NCI-H460 (cell line): ENCODE results near the gene CCDC91. TPM values are rescaled to one million over a fixed set of nuclear protein-coding genes. Genes with fewer than 3 reads are reported as not detected.
"Not testable (repeated sequence)": the region's sequence is repeated elsewhere in the genome, so short reads cannot be mapped to it uniquely, and the experiment has no call there.

Experiments
- DNase-seq: peaks from one replicate; pipeline ENCODE4 v3.0.0-alpha.2; 2016; ENCODE audit warnings: low read depth; ENCODE audit errors: extremely low read depth
- total RNA-seq: library from RNA; depleted of rRNA; stranded (reverse); fragments of >200 nt; shearing (Covaris generic); gene quantifications from 2 replicates; pipeline ENCODE4 v1.2.3, GENCODE V29; 2014

CCDC91 gene
- total RNA-seq, 1 experiment from 2014 or later, result 20.2 TPM

DNA sequence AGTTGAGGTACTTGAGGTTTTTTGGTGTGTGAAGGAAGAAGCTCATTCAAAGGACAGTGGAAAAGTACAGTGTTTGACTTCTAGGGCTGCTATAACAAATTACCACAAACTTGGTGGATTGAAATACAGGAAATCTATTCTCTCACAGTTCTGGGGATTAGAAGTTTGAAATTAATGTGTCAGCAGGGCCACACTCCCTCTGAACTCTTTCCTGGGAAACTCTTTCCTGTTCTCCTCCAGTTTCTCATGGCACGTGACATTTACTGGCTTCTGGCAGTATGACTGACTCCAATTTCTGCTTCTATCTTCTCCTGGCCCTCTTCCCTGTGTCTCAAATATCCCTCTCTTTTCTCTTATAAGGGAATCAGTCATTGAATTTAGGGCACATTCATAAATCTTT lies 160.2 kb downstream of the CCDC91 start:
- no peak for DNase-seq

DNA sequence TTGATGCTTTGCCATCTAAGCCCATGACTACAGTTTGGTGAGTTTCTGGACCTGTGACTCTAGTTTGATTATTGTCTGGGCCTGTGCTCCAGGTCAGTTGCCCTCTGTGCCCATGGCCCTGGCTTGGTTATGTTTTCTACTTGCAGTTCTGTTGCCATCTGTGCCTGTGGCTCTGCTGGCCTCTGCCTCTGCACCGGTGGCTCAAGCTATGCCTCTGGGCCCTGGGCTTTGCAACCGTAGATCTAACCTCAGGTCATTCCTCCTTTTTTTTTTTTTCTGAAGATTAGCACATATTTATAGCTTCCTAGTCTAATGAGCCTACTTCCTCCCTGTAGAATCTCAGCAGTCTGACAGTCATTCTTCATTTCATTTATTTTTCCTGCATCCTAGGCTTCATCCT lies 161.2 kb downstream of the CCDC91 start:
- no peak for DNase-seq

DNA sequence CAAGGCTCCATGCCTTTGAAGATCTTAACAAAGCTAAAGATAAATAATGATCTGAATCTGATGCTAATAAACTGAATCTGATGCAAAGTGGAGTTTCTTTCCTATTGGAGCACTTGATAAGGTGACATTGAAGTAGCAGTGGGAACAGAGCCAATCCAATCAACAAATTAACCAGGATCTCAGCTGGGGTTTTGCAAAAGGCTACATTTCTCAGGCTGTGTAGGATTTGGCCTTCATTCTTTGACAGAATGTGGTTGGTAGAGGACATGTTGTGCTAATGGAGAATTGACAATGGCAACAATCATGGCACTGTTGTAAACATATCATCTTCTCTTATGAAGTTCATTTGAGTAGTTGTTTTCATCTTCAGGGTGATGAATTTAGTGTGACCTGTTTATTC lies 164.9 kb downstream of the CCDC91 start:
- no peak for DNase-seq

DNA sequence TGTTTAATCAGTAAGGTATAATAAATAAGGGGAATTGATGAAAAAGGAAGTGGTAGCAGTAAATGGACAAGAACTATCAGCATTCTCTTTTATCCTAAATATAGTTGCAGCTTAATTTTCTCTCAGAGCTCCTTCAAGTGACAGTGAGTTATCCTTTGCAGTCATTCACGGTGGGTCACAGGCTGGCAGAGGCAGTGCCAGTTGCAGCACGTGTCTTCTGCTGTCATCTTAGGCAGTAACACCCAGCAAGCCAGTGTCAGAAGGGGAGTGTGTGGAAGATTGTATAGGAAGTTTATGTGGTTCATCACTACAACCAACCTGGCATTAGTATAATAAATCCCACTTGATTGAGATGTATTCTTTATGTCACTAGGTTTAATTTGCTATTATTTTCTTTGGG lies 170.0 kb downstream of the CCDC91 start:
- DNase-seq, result no peak

DNA sequence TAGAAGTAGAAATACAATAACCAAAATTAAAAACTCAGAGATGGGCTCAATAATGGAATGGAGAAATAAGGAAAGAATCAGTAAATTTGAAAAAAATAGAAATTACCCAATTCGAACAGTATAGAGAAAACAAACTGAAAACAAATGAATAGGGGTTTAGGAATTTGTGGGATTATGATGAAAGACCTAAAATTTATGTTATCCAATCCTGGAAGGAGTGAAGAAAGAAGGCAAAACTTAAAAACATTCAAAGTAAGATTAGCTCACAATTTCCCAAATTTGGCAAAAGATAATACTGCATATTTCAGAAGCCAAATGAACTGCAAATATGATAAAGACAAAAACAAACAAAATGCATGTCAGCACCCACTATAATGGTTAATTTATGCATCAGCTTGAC lies 177.1 kb downstream of the CCDC91 start:
- DNase-seq, result no peak

DNA sequence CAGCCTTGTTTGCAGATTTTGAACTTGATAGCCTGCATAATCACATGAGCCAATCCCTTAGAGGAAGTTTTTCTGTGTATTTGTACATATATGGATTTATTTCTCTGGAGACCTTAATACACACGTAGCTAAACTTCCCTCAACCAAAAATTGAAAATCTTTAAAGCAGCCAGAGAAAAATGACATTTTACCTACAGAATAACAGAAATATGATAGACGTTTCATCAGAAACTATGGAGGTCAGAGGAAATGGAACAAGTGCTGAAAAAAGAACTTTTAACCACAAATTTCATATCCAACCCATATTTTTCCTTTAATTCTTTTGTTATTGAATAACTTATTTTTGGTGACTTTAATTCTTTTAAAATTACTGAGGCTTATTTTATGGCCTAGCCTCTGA lies 177.7 kb downstream of the CCDC91 start:
- DNase-seq, result no peak

DNA sequence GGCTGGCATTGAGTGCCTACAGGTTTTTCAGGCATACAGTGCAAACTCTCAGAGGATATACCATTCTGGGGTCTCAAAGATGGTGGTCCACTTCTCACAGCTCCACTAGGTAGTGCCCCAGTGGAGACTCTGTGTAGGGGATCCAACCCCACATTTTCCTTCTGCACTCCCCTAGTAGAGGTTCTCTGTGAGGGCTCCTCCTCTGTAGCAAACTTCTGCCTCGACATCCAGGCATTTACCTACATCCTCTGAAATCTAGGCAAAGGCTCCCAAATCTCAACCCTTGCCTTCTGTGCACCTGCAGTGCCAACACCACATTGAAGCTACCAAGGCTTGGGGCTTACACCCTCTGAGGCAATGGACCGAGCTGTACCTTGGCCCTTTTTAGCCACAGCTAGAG lies 179.2 kb downstream of the CCDC91 start:
- DNase-seq, result no peak

DNA sequence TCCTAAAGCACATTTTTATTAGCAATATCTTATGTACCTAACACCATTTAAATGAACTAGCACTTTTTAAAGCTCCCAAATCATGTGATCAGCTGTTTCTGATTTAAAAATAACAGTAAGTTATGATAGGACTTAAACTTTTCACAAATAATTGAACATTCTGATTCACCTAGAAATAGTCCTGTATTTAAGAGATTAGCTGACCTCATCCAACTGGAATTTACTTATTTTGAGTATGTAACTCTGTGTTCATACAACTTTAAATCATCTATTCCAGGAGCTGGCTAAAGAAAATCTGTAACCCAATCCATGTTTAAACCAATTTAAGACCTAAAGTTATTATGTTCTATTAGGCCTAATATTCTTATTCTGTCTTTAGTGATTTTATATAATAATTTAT lies 184.3 kb downstream of the CCDC91 start:
- no peak for DNase-seq

DNA sequence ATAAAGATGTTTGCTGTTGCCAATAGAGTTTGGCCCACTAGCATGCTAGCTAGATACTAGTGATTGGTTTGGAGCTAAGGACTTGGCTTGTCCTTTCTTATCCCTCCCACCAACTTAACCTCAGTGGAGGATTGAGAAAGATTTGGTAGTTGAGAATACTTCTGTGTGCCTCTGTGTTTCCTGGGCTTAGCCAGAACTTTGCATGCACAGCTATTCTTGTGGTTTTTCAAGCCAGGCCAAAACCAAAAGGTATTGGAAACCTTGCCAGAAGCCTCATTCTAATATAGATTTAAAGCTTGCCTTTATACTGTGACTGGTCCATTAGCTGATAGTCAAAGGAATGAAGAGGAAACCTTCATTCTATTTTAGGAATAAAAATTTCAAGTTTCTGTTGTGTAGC lies 188.5 kb downstream of the CCDC91 start:
- no peak for DNase-seq

DNA sequence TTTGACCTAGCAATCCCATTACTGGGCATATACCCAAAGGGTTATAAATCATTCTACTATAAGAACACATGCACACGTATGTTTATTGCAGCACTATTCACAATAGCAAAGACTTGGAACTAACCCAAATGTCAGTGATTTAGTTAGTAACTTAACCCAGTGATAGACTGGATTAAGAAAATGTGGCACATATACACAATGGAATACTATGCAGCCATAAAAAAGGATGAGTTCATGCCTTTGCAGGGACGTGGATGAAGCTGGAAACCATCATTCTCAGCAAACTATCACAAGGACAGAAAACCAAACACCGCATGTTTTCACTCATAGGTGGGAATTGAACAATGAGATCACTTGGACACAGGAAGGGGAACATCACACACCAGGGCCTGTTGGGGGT lies 189.5 kb downstream of the CCDC91 start:
- not testable (repeated sequence) for DNase-seq

DNA sequence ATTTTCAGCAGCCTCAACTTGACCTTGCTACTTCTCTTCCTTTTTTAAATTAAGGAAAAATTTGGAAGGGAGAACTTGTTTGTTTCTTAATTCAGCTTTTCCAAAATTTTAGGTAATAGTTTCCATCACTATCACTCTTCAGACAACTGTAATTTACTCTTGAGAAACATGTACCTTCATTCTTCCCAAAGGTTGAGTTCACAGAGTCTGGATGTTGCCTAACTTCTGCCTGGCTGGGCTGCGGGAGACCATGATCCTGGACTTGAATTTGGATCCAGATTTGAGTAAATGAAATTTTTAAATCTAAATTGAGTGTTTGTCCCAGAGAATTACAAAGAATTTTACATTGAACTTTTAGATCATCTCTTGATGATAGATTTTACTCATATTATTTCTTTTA lies 193.1 kb downstream of the CCDC91 start:
- DNase-seq, result no peak

DNA sequence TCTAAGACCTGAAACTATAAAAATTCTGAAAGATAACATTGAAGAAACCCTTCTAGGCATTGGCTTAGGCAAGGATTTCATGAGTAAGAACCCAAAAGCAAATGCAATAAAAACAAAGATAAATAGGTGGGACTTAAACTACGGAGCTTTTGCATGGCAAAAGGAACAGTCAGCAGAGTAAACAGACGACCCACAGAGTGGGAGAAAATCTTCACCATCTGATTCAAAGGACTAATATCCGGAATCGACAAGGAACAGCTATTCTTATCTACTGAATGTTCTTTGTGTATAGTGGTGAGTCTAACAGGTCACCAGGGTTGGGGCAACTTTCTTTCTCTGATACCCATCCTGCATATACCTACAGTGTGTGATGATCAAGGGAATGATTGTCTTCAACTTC lies 198.6 kb downstream of the CCDC91 start:
- DNase-seq, result no peak

DNA sequence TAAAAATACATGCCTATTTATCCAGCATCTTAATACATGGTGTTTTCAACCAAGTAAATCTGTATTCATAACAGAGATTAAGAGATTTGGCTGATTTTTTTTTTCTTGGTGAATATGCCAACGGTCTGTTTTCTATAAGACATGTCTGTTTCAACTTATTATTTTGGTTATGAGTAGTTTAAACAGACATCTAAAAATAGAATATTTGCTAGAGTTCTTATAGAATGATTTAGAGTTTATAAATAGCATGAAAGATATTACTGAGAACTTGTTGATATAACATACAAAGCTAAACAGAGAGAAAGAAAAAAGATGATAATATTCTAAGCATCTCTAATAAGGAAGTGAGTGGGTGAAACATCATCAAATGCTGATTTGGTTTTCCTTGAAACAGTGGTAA lies 199.9 kb downstream of the CCDC91 start:
- no peak for DNase-seq

DNA sequence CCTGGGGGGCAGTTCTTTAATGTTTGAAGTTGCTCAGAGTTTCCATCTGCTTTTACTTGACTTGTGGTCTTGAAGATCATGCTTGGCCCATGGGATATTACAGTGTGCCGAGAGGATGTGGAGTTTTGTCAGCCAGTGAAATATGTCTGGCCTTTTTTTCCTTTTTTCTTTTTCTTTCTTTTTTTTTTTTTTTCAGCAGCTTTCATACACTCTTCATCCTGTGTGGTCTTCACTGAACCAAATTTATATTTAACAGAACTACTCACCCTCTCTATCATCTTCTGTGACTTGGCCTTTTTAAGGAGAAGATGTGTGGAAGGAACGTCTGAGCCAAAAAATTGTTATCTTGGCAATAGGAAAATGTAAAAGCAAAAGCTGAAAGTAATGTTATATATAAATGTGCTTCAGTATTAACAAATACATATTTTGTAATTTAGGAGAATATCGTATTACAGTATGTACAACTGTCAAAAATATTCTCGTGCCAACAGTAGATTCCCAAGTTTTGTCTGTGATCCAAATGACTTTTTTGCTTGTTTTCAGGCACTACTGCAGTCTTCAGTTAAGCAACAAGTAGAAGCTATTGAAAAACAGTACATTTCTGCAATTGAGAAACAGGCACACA lies 200.6 kb downstream of the CCDC91 start:
- no peak for DNase-seq

DNA sequence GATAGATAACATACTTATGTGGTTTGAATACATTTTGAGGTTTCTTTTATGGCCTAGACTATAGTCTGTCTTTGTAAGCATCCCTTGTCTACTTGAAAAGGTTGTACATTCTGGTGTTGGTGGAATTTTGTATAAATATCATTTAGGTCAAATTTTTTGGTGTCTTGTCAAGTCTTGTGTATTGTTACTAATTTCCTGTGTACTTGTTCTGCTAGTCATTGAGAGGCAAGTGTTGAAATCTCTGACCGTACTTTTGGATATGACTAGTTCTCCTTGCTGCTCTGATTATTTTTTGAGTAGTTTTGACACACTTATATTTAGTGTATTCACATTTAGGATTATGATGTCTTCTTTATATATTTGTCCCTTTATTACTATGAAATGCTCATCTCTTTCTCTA lies 219.6 kb downstream of the CCDC91 start:
- DNase-seq, result no peak

DNA sequence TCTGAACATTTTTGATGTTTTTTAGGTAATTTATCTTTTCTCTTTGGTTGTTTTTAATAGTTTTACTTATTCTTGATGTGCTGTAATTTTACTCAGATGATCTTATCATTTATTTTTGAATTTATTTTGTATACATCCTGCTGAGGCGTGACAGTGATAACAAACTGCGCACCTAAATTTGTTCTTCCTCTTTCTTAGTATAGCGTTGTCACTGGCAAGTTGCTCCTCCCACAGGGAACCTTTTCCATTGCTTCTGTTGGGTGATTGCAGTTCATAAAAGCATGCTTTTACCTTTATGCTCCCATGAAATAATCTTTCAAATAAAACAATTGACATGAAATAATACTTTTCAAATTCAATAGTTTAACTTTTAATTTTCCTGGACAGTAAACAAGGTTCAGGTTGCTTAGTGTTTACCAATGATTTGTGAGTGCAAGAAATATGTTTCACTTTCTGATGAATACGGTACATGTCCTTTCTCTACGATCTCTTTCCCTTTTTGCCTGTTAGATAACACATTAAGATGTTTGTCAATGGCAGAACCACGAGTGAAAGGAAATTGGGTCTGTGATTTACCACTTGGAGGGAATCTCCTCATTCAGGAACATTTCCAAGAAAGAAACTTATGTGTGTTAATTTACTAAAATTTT lies 223.3 kb downstream of the CCDC91 start:
- DNase-seq, result no peak

DNA sequence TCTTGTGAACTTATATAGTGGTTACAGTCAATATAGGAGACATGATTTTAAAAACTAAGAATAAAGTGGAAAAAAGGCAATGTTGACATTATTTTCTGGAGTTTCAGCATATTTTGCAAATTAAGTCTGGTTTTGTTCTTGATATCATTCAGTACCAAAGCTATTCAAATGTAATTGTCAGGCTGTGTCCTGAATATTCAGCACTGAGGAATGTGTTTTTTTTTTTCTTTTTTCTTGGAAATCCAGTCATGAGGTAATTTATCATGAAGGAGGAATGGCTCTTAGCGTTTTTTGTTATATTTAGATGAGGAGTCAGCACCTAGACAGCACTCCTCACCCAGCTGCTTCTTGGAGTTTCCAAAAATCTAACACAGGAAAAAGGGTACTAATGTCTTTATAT lies 225.5 kb downstream of the CCDC91 start:
- no peak for DNase-seq

DNA sequence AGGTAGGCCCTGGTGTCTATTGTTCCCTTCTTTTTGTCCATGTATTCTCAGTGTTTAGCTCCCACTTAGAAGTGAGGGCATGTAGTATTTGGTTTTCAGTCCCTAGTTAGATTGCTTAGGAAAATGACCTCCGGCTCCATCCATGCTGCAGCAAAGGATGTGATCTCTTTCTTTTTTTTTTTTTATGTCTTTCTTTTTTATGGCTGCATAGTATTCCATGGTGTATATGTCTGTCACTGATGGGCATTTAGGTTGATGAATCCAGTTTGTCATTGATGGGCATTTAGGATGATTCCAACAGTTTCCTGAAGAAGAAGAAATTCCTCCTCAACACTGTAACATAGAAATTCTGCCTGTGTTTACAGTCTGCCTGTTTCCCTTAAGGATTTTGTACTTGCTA lies 231.1 kb downstream of the CCDC91 start:
- DNase-seq, result no peak

DNA sequence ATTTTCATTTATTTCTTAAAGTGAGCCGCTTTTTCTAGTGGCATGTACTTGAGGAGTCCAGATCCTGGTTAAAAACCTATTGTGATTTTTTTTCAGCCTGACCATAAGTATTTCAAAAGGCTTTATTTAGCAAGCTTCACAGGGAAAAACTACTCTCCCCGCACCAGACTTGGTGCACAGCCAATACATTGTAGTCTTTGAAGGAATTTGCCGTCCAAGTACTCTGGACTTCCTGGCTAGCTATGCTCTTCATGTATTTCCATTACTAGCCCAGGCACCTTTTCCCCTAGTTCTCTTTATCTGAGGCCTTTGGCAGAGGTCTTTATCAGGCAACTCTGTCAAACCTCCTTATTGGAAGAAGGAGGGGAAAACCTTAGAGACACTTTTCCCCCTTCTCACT lies 234.7 kb downstream of the CCDC91 start:
- no peak for DNase-seq

DNA sequence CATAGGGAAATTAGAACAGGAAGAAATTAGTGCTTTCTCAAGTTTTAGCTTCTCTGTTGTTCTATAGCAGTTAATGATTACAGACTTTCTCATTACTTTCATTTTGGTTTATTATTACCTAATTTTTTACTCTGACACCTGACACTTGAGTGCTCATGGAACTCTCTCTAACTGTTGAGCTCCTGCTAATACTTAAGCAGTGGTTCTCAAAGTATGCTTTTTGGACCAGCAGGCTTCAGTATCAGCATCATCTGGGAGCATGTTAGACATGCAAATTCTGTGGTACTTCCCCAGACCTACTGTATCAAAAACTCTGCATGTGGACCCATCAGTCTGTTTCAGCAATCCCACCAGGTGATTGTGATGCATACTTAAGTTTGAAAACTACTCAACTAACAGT lies 235.3 kb downstream of the CCDC91 start:
- DNase-seq, result no peak

DNA sequence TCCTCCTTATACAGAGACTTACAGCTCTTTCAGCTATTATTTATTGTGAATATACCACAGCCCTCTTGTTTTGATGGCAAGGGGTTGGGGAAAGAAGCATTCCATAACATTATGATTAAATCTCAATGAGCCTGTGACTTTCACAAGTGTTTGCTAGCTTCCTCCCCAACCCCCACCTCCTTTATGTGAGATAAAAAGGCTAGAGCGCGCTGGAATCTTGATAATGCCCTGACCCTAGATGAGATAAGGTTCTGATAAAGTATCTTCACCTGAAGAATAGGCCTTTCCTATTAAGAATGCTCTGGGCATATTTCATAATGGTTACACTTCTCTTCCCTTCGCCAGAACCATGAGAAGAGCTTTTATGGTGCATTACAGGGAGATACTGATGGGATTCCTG lies 236.8 kb downstream of the CCDC91 start:
- no peak for DNase-seq

DNA sequence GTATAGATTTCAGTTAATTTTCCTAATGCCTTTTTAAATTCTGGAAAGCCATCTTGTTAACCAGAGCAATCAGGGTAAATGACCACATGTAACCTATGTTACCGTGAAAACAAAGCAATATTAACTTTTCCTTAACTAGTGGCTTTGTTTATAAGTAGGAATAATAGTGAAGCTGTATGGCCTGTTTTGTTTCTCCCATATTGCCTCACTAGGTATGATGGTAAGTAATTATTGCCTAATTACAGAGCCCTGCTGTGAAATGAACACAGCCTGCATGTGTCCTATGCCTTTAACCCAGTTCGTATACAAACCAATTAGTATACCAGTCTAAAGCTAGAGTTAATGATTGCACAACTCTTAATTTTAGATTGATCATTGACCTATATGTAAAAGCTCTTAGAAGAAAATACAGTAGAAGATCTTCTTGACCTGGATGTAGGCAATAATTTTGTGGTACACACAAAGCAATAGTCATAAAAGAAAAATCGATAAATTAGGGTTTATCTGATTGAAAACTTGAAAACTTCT lies 249.9 kb downstream of the CCDC91 start:
- no peak for DNase-seq

DNA sequence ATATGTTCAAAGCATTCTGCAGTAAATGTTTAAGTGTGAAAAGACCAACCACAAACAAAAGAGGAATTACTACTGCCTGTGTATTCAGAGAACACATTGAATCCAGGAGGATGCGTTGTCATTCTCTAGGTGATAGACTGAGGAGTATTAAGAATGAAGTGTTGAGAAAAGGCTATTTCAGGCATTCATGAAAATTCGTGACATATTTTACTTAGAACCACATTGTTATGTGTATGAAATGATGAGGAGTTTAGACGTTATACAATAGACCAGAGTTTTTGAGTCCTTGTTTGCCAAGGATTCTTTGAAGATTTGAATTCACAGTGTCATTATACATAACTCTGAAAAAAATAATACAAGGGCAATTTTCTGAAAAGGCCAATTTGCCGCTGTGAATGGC lies 251.8 kb downstream of the CCDC91 start:
- DNase-seq, result no peak
